Astrocyte (in vitro differentiated cells and primary cell): ENCODE measurements around the gene SOX9.

Source experiments
- EZH2 ChIP-seq: IDR thresholded peaks from 2 replicates; pipeline ENCODE4 v1.6.1; 2012; ENCODE audit warnings: mild to moderate bottlenecking, low read length, inconsistent platforms; ENCODE audit not compliant: insufficient read depth
- TF ChIP-seq, protein P1 (sequence below): IDR thresholded peaks from 2 replicates; pipeline ENCODE4 v1.5.1; 2011; ENCODE audit warnings: low read depth, mild to moderate bottlenecking, inconsistent platforms, low read length, moderate library complexity; ENCODE audit not compliant: insufficient read depth

DNA sequence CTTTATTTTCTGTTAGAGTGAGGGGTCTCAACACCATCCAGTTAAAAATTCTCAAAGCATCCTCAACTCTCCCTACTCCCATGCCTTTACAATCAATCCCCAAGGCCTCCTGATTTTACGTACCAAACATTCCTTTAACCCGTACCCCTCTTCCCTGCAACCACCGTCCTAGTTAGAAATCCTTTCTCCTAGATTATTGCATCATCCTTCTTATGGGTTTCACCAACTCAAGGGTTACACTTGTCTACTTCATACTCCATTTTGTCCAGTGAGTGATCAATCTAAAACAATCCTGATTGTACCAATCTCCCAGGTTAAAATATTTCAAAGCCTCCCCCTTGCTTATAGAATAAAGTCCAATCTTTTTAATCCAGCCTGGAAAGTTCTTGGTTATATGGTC is 24.7 kb downstream of the SOX9 start:
- TF ChIP-seq, protein P1, sequence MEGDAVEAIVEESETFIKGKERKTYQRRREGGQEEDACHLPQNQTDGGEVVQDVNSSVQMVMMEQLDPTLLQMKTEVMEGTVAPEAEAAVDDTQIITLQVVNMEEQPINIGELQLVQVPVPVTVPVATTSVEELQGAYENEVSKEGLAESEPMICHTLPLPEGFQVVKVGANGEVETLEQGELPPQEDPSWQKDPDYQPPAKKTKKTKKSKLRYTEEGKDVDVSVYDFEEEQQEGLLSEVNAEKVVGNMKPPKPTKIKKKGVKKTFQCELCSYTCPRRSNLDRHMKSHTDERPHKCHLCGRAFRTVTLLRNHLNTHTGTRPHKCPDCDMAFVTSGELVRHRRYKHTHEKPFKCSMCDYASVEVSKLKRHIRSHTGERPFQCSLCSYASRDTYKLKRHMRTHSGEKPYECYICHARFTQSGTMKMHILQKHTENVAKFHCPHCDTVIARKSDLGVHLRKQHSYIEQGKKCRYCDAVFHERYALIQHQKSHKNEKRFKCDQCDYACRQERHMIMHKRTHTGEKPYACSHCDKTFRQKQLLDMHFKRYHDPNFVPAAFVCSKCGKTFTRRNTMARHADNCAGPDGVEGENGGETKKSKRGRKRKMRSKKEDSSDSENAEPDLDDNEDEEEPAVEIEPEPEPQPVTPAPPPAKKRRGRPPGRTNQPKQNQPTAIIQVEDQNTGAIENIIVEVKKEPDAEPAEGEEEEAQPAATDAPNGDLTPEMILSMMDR: no peak
- no peak for TF ChIP-seq EZH2
